C1 segment of cervical spinal cord (tissue), 14 donors: Measurements from ENCODE around the gene SDR9C7.
"Not testable (repeated sequence)": the region's sequence is repeated elsewhere in the genome, so short reads cannot be mapped to it uniquely, and the experiment has no call there.

ENCODE experiments used
- DNase-seq, 14 donors: peaks; one replicate each; lab custom pipeline; 2025; lab: John Stamatoyannopoulos, UW

SDR9C7 gene

GRCh38 chr12:56953314-56953713 is 19.1 kb upstream of the SDR9C7 start:
- no peak for DNase-seq

- DNase-seq: no peak
Measured at GRCh38 chr12:56951582-56952339, 17.6 kb upstream of the SDR9C7 start.

DNA sequence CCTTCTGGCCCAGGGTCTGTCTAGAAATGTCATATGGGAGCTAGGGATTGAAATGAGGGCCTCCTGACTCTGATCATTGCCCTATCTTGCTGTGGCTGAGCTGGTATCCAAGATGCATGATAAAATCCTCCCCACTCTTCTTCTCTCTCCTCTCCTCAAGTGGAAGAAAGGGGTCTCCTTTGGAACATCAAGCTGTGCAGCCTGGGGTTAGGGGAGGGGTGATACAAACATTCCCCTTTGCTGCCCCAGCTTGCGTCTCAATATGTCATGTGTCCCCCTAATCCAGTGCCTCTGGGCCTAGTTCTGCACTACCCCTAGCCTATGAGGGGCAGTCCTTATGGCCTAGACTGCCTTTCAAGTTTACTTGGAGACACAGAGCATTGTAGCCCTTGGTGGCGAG is 14.7 kb upstream of the SDR9C7 start:
- no peak for DNase-seq

DNA sequence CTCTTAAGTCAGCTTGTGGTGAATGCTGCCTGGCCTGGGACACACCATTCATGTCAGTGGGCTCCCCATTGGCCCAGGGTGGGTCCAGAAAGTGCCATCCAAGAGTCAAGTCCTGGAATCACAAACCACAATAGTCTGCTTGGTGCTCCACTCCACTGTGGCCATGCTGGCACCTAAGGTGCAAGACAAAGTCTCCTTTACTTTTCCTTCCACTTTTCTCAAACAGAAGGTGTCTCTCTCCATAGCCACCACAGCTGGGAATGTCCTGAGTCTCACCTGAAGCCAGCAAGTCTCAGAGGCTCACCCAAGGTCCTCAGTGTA is 14.2 kb upstream of the SDR9C7 start:
- no peak for DNase-seq

- DNase-seq: no peak
Measured at GRCh38 chr12:56947633-56948456, 13.6 kb upstream of the SDR9C7 start.

DNA sequence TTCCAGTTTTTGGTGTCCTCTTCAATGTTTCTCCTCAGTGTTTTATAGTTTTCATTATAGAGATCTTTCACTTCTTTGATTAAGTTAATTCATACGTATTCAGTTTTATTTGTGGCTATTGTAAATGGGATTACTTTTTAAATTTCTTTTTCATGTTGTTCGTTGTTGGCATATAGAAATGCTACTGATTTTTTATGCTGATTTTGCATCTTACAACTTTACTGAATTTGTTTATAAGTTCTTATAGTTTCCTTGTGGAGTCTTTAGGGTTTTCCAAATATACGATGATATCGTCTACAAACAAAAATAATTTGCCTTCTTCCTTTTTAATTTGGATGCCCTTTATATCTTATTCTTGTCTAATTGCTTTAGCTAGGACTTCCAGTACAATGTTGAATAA is 9.7 kb upstream of the SDR9C7 start:
- DNase-seq: no peak

GRCh38 chr12:56943374-56943773 is 9.2 kb upstream of the SDR9C7 start:
- not testable (repeated sequence) for DNase-seq

DNA sequence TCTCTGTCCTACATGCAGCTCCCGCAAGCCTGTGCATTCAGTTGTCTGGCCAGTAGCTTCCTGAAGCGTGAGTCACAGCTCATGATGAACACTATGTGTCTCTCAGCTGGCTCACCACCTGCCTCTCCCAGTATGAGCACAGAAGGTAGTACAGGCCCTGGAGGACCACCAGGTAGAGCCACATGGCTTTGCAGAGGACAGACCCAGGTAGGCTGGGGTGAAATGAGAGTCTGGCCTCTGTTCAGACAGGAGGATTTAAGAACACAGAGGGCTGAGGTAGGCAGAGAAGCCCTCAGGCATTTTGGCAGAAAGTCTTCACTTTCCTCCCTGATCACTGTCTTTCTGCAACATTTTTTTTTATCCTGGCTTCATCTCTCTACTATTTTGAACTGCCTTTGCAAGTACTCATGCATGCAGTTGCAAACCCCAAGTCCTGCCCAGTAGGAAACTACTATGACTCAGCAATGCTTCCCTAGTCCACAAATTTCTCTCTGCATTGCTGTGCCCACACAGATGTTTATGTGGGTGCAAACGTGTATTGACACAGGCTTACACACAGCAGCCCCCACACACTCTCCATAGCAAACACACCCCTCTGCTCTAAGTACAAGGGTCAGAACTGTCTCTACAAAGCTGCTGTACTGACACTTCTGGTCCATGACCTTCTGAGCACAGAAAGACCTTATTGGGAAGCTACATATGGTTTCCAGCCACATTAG is 7.2 kb upstream of the SDR9C7 start:
- peak in 1 of 14 donors; percentile 35 for DNase-seq

DNA sequence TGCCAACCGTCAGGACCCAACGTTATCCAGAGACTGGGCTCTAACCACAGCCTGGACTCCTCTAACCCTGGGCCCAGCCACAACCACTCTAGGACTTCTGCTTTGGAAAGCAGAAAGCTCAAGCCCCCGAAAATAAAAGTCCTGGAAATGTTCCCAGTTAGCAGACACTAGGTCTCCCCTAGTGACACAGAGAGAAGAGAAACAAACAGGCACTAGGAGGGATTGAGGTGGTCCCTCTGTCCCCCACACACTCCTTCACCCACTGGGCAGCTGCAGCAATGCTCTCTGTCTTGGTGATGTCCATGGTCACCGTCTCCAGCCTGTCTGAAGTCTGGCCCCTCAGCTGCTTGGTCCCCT is 6.7 kb upstream of the SDR9C7 start:
- DNase-seq: not testable (repeated sequence)

DNA sequence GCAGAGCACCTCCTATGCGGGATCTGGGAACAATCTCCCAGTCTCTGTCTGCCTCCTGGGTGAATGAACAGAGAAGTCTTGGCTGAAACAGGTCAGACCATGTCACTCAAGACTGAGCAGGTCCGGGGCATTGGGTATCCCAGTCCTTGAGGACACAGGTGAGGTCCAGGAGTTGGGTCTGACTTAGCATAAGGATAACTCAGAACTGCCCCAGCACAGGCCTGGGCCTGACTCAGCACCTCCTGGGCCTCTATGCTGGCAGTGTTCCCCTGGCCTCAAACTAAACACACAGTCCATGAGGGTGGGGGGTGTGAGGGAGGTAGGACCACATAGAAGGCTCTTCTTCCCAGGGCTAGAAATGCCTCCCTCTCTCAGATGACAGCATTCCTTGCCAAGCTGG is 1.5 kb upstream of the SDR9C7 start:
- no peak for DNase-seq

GRCh38 chr12:56935157-56935556 is 949 bp upstream of the SDR9C7 start:
- no peak for DNase-seq

DNA sequence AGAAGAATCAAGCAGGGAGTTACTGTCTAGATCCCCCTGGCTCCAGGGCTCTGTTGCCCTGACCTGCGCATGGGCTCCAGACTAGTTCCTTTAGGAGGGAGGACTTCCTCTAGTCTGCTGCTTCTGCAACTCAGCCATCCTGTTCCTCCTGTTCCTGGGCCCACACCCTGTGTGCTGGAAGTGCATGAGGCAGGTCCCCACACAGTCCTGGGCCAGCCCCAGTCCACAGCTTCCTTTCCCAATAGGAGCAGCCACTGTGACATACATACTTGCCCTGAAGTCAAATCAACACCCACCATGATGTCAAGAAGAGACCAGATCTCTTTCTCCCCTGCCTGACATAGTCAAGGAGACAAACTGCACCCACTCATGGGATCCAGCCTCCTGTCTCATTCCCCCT is 1.3 kb downstream of the SDR9C7 start:
- peak in 1 of 14 donors; percentile 6 for DNase-seq

- no peak for DNase-seq
Measured at GRCh38 chr12:56932146-56932545, 2.1 kb downstream of the SDR9C7 start.

DNA sequence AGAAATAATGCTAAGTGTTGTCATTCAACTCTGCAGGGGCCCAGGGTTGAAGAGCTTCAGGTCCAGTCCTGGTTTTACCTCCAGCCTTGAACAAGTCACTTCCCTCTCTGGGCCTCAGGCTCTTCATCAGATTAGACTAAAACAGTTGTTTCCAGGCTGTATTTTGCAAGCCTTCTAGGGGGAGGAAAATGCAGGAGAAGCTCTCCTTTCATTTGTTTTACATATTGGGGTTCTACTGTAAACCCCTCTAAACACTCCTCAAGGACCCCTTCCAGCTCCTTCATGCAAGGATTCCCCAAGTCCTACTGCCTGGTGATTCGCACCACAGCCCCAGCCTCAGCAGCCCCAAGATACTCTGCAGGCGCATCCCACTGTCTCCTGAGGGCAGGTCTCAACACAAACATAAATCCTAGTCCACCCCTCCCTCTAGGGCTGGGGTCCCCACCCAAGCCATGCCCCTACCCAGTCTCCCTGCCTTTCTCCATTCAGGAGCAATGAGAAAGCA is 2.7 kb downstream of the SDR9C7 start:
- no peak for DNase-seq

- no peak for DNase-seq
Measured at GRCh38 chr12:56930241-56930640, 4.0 kb downstream of the SDR9C7 start.

- DNase-seq: no peak
Measured at GRCh38 chr12:56929780-56930179, 4.4 kb downstream of the SDR9C7 start.

DNA sequence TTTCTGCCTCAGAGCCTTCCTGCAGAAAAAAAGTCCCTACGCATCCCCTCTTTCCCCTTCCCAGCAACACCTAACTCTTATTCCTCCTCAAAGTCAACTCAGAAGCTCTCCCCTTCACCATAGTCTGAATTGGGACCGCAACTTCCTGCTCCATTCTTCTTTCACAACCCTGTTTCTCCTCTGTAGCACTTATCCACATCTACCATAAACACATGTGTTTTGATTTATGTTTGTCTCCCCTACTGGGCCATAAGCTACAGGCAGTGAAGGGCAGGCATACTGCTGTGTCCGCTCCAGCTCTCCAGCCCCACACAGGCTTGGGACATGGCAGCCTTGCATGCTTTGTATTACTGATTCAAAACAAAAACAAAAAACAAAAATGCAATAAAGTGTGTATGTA is 5.9 kb downstream of the SDR9C7 start:
- no peak for DNase-seq

DNA sequence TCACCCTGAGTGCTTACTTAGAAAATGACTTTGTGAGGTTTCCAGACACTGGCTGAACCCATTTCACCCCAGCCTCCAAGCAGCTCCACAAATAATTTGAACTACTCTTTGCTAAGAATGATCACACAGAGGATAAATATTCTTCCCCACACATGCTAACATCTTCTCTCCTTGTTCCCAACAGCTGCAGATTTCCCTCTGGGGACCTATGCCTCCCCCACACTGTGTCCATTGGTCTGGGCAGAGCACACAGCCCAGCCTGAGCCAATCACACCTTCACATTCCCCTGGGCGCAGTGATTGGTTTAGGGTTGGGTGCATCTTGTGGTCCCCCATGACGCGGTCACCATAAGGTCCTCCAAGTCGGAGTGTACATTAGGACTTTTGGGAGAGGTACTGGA is 6.9 kb downstream of the SDR9C7 start:
- no peak for DNase-seq

DNA sequence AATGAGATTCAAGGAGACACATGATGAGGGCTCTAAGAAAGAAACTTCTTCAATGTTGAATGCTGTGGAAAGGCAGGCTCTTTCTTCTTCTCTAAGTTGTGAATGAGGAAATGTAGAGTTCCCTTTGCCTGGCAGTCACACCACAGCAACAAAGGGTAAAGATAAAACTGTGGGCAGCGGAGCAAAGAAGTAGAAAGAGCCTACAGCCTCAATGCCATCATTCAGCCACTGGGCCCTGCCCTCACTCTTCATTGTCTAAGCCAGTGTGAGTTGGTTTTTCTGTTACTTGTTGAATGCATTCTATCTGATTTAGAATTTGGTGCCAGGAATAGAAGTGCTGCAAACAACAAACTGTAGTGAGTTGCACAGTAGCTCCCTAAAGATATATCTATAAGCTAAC is 12.2 kb downstream of the SDR9C7 start:
- DNase-seq: peak in 1 of 14 donors; percentile 15

DNA sequence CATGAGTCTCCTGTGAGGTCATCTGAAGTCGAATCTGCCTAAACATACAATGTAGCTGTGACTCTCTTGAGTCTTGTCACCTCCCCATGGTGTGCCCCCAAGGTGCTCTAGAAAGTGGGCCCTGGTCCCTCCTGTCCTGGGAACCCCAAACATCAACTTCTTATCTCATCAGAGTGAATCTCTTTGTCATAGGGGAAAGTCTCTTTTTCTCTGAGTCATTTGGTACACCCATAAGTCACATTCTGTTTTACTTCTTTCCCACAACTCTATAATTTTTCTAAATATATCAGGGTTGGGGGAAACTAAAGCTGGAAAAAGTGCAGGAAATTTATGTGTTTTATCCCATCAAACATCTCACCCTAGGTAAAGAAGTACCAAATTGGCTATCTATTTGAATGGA is 12.9 kb downstream of the SDR9C7 start:
- no peak for DNase-seq

GRCh38 chr12:56918139-56918538 is 16.1 kb downstream of the SDR9C7 start:
- not testable (repeated sequence) for DNase-seq

- no peak for DNase-seq
Measured at GRCh38 chr12:56916996-56917333, 17.2 kb downstream of the SDR9C7 start.
